Measurements from ENCODE around the gene YARS2.

The YARS2 gene

GRCh38 chr12:32726286-32726685 lies 29.4 kb downstream of the YARS2 start:
- TF ChIP-seq TCF12 (IDR thresholded peaks at IDR 0.05; ENCODE audit: low read depth): no peak
- TF ChIP-seq USF1 (IDR thresholded peaks at IDR 0.05): no peak
- TF ChIP-seq TAF1 (IDR thresholded peaks at IDR 0.05; ENCODE audit: low read depth): no peak
- TF ChIP-seq NFIC (IDR thresholded peaks at IDR 0.05): no peak
- TF ChIP-seq CEBPB (IDR thresholded peaks at IDR 0.05): no peak
- TF ChIP-seq RAD21 (IDR thresholded peaks at IDR 0.05; ENCODE audit: low read depth): no peak
- no peak for TF ChIP-seq TEAD4 (IDR thresholded peaks at IDR 0.05)
- no peak for TF ChIP-seq EGR1 (IDR thresholded peaks at IDR 0.05)
- no peak for TF ChIP-seq FOXM1 (IDR thresholded peaks at IDR 0.05; ENCODE audit: borderline replicate concordance, low read depth)
- TF ChIP-seq MAX (IDR thresholded peaks at IDR 0.05): no peak
- no peak for TF ChIP-seq EP300 (IDR thresholded peaks at IDR 0.05; ENCODE audit: borderline replicate concordance)

GRCh38 chr12:32718926-32719325 lies 36.8 kb downstream of the YARS2 start:
- TF ChIP-seq CREB1 (IDR thresholded peaks at IDR 0.05; ENCODE audit: low read depth) (no peak), RAD21 (IDR thresholded peaks at IDR 0.05; ENCODE audit: low read depth) (no peak), EGR1 (IDR thresholded peaks at IDR 0.05) (no peak), REST (IDR thresholded peaks at IDR 0.05; ENCODE audit: low read depth) (no peak), MAX (IDR thresholded peaks at IDR 0.05) (no peak), EP300 (IDR thresholded peaks at IDR 0.05; ENCODE audit: borderline replicate concordance) (no peak), TAF1 (IDR thresholded peaks at IDR 0.05; ENCODE audit: low read depth) (no peak)

- TF ChIP-seq EGR1 (IDR thresholded peaks at IDR 0.05): no peak
- no peak for TF ChIP-seq CEBPB (IDR thresholded peaks at IDR 0.05)
- TF ChIP-seq TAF1 (IDR thresholded peaks at IDR 0.05; ENCODE audit: low read depth): no peak
- no peak for TF ChIP-seq YY1 (IDR thresholded peaks at IDR 0.05; ENCODE audit: low read depth)
- TF ChIP-seq FOXM1 (IDR thresholded peaks at IDR 0.05; ENCODE audit: borderline replicate concordance, low read depth): no peak
- TF ChIP-seq EP300 (IDR thresholded peaks at IDR 0.05; ENCODE audit: borderline replicate concordance): no peak
- no peak for TF ChIP-seq NFIC (IDR thresholded peaks at IDR 0.05)
- TF ChIP-seq MAX (IDR thresholded peaks at IDR 0.05): no peak
- TF ChIP-seq RAD21 (IDR thresholded peaks at IDR 0.05; ENCODE audit: low read depth): no peak
- no peak for TF ChIP-seq REST (IDR thresholded peaks at IDR 0.05; ENCODE audit: low read depth)
- no peak for TF ChIP-seq CREB1 (IDR thresholded peaks at IDR 0.05; ENCODE audit: low read depth)
- no peak for TF ChIP-seq USF1 (IDR thresholded peaks at IDR 0.05)
- no peak for TF ChIP-seq TEAD4 (IDR thresholded peaks at IDR 0.05)
- TF ChIP-seq TCF12 (IDR thresholded peaks at IDR 0.05; ENCODE audit: low read depth): no peak
- TF ChIP-seq ZBTB7A (IDR thresholded peaks at IDR 0.05; ENCODE audit: low read depth): no peak
These were observed 40.9 kb downstream of the YARS2 start for GRCh38 chr12:32714772-32715171.

GRCh38 chr12:32708926-32709325 lies 46.8 kb downstream of the YARS2 start:
- no peak for TF ChIP-seq ZBTB7A (IDR thresholded peaks at IDR 0.05; ENCODE audit: low read depth)
- TF ChIP-seq CREB1 (IDR thresholded peaks at IDR 0.05; ENCODE audit: low read depth): no peak
- no peak for TF ChIP-seq MAX (IDR thresholded peaks at IDR 0.05)
- no peak for TF ChIP-seq TCF12 (IDR thresholded peaks at IDR 0.05; ENCODE audit: low read depth)
- TF ChIP-seq EP300 (IDR thresholded peaks at IDR 0.05; ENCODE audit: borderline replicate concordance): no peak
- no peak for TF ChIP-seq USF1 (IDR thresholded peaks at IDR 0.05)
- TF ChIP-seq YY1 (IDR thresholded peaks at IDR 0.05; ENCODE audit: low read depth): no peak
- TF ChIP-seq REST (IDR thresholded peaks at IDR 0.05; ENCODE audit: low read depth): no peak
- TF ChIP-seq FOXM1 (IDR thresholded peaks at IDR 0.05; ENCODE audit: borderline replicate concordance, low read depth): no peak
- TF ChIP-seq EGR1 (IDR thresholded peaks at IDR 0.05): no peak
- no peak for TF ChIP-seq CEBPB (IDR thresholded peaks at IDR 0.05)
- TF ChIP-seq NFIC (IDR thresholded peaks at IDR 0.05): no peak
- no peak for TF ChIP-seq RAD21 (IDR thresholded peaks at IDR 0.05; ENCODE audit: low read depth)
